GM21737 (cell line): ENCODE data around the gene ATRAID.
"Not testable (repeated sequence)": the region's sequence is repeated elsewhere in the genome, so short reads cannot be mapped to it uniquely, and the experiment has no call there.

Experiments
- ATAC-seq: cut with Tn5 transposase; IDR thresholded peaks from one replicate; pipeline ENCODE4 v1.9.1; 2021; ENCODE audit warnings: mild to moderate bottlenecking, moderate library complexity; ENCODE audit not compliant: unreplicated experiment

ATRAID gene, protein sequence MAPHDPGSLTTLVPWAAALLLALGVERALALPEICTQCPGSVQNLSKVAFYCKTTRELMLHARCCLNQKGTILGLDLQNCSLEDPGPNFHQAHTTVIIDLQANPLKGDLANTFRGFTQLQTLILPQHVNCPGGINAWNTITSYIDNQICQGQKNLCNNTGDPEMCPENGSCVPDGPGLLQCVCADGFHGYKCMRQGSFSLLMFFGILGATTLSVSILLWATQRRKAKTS

DNA sequence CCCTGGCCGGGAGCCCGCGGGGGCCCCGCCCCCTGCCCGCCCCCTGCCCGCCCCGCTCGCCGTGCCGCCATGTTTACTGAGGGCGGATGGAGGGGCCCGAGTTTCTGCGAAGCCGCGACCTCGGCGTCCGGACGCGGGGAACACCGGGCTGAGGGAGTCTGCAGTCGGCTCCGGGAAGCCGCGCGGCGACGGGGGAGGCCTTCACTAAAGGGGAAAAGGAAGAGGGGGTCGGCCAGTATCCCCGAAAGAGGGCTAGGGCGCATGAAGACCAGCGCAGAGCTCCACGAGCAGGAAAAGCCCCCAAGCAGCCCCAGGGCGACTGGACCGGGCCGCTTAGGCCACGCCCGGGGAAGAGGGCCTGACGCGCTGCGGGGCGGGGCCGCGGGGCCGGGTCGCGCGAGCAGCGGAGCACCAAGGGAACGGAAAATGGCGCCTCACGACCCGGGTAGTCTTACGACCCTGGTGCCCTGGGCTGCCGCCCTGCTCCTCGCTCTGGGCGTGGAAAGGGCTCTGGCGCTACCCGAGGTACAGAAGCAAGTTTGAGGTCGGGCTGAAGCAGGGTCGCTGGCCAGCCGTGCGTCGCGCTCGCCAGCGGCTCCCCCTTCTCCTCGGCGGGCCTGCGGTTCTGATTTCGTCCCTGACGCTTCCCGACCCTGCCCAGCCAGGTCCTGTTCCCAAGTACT lies at the start of gene ATRAID, which contains the start of gene SLC5A6:
Gene ATRAID, plus strand, starts transcription at position 99 of the 683 bp plus-strand sequence. Its CDS starts 328 bp downstream, at position 427.
Gene SLC5A6, minus strand, starts transcription at position 326 of the 683 bp plus-strand sequence. CDS start 4,618 bp downstream, outside the sequence.
- peak; percentile 80 for ATAC-seq

DNA sequence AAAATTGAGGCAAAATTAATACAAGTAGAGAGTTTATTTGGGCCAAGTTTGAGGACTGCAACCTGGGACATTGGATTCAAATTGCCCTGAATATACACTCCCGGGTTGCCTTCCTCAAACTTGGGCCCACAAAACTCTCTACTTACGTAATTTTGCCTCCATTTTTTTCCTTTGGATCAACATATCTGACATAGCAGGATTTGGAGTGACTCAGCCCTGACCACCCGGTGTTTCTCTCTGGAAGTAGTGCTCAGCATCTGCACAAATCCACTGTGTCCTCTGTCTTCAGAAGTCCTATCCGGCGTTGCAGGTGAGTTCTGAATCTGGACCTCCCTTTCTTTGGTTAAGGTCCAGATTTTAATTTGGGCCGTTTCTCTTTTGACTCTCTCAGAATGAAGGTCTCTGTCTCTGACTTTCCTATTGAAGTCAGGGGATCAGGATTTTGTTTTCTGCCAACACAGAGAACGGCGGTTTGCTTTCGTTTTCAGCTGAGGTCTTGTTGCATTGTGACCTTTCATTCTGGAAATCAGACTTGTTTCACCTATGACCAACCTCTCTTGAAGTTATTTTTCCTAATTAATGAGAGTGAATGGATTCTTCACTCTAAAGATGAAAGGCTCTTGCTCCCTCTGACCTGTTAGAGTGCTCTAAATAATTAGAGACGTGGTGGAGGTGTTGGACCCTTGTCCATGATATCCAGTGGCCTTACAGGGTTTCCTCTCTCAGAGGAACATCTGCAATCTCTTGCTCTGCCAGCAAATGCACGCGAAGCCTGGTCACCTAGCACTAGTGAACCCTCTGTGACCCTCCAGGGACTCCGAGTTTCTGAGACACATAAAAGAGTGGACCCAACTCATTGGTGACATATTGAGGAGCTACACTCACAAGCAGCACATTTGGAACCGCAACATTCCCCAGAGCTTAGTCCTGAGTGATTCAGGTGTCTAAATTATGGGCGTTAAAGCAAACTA lies 49.4 kb upstream of the ATRAID start:
- ATAC-seq = no peak

DNA sequence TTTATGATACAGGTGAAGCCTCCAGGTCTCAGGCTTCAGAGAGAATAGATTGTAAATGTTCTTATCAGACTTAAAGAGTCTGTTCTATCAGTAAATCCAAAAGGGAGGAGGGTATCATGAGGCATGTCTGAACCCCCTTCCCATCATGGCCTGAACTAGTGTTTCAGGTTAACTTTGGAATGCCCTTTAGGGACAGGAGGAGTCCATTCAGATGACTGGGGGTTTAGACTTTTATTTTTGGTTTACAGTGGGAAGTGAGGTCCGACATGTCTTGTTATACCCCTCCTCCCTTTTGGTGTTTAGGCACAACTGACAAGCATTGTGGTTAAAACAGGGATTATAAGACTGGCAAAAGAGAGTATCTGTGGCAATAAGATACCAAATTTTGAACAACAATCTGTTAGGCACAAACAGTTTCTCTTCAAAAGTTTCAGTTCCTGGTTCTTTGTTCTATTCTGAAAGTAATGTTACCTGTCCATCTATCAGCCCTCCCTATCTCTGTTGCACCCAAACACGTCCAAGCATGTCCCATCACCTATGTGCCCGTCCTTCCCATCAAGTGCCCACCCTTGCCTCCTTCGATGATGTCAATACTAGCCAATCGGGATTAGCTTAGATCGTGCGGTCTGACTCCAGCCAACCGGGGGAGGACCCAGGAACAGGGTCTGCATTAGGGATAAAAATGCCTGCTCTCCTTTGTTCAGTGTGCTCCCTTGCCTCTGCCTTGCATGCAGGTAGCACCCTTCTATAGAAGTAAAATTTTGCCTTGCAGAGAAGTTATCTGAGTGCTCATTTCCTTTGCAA lies 46.7 kb upstream of the ATRAID start:
- ATAC-seq = no peak

DNA sequence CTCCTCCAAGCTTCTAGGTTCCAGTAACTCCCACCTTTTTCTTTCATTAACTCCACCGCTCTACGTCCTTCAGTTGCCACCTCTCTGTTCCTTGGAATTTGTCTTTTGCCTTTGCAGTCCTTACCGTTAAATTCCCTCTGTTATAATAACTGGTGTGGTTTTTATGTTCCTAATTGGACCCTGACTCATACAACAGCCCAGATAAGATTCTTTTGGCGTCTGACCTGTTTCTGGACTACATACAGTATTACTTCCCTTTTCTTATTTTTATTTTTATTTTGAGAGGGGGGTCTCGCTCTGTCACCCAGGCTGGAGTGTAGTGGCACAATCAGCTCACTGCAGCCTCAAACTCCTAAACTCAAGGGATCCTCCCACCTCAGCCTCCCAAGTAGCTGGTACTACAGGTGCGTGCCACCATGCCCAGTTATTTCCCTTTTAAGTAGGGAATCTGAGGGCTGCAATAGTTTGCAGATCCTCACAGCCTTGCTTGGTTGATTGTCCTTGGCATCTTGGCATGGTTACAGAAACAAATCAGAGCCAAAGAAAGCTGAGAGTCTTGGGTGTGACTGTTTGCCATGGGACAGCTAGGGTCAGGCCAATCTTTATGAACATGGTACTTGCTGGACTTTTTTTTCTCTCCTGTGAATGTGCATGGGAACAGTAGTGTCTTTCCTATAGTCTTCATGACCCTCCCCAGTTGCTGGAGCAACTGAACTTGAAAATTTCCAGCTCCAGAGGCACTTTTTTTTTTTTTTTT lies 41.1 kb upstream of the ATRAID start:
- no peak for ATAC-seq

DNA sequence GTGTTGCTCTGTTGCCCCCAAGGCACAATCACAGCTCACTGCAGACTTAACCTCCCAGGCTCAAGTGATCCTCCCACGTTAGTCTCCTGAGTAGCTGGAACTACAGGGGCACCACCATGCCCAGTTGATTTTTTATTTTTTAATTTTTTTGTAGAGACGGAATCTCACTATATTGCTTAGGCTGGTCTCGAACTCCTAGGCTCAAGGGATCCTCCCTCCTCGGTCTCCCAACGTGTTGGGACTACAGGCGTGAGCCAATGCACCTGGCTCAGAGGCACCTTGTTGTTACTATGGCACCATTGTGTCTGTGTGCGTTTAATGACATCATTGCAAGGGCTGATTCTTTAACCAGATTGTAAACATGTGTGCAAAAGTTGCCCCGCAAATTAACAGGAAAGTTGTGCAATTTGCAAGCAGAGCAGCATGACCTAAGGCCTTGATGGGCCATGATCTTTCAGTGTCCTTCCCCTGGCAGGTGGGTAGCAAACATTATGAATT lies 40.4 kb upstream of the ATRAID start:
- no peak for ATAC-seq

DNA sequence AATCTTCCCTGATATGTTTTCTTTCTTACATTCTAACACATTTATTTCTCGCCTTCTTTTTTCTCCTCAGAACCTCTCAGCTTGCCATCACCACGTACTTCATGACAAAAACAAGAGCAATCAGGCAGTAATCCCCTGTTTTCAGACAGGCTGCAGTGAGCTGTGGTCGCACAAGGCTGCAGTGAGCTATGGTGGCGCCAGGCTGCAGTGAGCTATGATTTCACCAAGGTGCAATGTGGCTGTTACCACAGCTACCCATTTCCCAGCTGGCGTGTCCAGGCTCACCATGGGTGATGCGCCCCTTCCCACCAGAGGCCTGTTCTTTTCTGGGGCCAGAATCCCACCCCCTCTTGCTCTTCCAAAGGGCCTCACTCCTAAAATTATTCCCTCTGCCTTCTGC lies 37.2 kb upstream of the ATRAID start:
- no peak for ATAC-seq

DNA sequence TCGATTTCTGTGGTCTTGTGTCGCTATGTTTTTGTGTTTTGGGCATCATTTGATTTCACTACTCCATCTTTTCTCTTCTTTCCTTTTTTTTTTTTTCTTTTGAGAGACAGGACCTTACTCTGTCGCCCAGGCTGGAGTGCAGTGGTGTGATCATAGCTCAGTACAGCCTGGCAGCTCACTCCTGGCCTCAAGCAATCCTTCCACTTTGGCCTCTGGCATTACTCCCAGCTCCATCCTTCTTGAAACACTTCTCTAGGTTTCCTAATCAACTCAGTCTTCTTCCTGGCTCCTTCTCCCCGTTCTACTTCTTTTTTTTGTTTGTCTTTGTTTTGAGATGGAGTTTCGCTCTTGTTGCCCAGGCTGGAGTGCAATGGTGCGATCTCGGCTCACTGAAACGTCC lies 36.5 kb upstream of the ATRAID start:
- ATAC-seq = no peak

DNA sequence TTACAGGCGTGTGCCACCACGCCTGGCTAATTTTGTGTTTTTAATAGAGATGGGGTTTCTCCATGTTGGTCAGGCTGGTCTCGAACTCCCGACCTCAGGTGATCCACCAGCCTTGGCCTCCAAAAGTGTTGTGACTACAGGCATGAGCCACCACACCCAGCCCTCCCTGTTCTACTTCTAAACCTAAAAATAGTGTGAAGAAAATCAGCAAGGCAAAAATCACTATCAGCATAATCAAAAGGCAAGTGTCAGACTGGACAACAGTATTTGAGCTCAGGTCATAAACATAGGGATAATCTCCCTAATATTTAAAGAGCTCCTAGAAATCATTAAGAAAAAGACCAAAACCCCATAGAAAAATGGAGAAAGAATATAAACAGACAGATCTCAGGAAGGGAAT lies 36.1 kb upstream of the ATRAID start:
- ATAC-seq = not testable (repeated sequence)

DNA sequence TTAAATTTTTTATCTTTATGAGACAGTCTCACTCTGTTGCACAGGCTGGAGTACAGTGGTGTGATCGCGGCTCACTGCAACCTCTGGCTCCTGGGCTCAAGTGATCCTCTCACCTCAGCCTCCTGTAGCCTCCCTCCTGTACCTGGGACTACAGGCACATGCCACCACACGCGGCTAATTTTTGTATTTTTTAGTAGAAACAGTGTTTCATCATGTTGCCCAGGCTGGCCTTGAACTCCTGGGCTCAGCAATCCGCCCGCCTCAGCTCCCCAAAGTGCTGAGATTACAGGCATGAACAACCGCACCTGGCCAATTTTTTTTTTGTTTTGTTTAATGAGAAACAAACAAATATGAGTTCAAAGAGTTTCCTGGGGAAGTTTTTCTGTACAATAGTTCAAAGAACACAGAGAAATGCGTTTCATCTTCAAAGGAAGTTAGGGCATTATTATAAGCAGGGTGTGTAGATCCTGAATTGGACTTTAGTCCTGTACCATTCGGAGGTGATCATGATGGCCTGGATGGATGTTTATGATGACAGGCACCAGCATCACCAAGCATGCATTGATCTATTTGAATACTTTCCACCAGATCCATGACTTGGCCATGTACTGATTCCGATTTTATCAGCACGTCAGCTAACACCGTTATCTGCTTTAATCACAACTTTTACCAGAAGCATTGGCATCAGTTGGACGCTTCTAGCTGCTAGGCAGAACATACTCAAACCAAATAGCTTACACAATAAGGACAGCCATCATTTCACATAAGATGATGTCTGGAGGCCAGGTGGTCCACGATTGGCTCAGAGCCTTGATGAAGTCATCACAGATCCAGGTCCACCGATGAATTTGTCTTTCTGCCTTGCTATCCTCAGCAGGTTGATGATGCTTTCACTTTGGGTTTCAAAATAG lies 34.1 kb upstream of the ATRAID start:
- ATAC-seq = no peak

DNA sequence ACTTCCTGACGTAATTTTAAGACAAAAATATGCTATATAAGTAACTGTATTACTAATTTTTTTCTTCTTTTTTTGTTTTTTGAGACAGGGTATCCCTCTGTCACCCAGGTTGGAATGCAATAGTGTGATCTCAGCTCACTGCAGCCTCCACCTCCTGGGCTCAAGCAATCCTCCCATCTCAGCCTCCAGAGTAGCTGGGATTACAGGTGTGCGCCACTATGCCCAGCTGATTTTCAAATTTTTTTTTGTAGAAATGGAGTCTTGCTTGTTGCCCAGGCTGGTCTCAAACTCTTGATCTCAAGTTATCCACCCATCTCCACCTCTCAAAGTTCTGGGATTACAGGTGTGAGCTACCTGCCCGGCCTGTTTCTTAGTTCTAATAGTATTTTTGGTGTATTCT lies 33.4 kb upstream of the ATRAID start:
- no peak for ATAC-seq

DNA sequence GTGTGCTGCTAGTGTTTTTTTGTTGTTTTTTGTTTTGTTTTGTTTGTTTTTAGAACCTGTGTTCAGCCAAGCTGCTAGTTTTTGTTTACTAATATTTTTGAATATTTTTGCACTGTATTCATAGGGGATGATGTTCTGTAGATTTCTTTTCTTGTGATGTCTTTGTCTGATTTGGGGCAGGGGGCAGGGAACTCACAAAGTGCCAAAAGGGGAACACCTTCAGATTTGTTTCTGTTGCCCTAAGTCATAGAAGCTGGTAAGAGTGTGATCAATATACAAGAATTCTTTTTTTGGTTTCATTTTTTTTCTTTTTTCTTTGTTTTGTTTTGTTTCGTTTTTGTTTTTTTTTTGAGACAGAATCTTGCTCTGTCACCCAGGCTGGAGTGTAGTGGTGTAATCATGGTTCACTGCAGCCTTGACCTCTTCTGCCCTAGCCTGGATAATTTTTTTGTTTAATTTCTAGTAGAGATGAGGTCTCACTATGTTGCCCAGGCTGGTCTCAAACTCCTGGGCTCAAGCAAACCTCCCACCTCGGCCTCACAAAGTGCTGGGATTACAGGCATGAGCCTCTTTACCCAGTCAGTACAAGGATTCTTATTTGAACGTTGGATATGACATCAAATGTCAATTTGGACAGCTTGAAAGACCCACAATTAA lies 32.4 kb upstream of the ATRAID start:
- no peak for ATAC-seq

DNA sequence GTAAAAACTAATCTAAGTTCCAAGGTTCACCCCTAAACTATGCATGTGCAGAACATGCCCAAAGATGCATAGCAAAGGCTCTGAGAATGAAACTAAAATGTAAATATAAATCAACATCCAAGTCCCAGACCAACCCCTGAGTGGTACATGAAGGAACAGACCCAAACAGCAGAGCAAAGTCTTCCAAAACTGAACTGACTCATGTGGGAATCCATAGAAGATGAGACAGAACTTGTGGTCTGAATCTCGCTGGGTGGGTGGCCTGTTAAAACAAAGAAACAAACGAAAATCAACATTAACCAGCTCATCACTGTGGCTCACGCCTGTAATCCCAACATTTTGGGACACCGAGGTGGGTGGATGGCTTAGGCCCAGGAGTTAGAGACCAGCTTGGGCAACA lies 29.5 kb upstream of the ATRAID start:
- no peak for ATAC-seq

DNA sequence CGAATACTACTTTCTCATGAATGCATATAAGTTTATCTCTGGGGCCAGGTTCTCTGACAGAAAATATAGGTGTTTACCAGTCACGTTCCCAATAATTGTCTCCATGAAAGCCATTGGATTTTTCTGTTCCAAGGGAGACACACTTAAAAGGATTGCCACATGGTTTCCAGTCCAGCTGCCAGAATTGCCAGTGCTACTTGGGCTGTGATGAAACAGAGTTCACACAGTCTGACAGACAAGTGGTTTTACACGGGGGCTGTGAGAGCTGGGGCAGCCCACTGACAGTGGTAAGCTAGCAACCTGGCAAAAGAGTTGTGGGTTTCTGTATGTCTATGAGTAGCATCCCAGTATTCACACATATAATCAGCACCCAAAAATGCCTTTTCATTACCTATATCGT lies 27.7 kb upstream of the ATRAID start:
- ATAC-seq = no peak

DNA sequence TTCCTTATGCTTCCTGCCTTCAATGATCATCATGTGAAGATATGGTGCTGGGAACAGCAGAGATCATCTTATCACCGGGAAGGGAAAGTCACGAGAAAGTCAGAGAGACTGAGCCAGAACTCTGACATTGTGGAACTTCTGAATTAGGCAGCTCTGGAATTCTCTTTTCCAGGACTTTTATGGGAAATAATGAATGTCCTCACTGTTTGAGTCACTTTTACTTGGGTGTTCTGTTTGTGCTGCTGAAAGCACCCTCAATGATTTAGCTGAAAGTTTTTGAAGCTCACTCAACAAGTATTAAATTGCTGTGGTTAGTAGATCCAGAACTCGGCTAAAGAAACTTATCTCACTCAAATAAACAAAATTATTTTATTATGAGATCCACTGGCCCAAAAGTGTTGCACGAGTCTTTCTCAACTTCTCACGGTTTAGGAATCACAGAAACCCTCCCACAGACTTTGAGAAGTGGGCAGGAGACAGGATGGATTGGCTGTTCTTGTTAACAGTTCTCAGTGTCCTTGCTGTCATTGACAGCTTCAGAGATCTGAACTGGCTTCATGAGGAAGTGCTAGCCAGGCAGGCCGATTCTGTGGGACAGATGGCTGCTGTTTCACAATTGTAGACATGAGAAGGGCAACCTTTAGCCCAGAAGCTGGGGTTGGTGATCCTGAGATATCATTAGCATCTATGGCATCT lies 26.4 kb upstream of the ATRAID start:
- ATAC-seq = no peak

DNA sequence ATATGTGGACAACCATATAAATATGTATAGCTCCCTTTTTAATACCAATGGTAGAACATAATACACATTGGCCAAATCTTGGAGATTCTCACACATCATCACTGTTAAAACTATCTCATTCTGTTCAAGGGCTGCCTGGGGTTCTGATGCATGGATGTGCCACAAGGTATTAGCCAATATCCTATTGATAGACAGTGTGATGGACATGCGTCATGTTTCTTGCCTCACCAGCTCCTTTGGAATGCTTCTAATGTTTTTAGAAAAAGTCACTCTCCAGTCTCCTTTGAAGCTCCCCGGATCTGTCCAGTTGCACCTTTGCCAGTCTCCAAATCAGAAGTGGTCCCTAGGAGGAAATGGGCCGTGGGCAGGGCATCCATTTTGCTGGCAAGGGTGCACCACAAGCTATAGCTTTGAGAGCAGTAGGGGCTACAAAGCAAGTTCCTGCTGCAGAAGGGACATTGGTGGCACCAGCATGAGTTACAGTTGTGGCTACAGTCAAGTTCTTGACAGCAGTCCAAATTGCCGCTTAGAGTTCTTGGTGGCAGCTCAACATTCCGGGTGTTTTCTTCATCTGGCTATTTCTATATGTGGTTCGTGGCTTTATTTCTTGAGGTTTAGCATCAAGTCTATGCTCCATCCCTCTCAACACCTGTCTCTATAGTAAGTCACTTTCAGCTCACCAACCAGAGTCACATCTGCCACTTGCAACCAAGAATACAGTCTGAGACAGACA lies 25.1 kb upstream of the ATRAID start:
- ATAC-seq = no peak

DNA sequence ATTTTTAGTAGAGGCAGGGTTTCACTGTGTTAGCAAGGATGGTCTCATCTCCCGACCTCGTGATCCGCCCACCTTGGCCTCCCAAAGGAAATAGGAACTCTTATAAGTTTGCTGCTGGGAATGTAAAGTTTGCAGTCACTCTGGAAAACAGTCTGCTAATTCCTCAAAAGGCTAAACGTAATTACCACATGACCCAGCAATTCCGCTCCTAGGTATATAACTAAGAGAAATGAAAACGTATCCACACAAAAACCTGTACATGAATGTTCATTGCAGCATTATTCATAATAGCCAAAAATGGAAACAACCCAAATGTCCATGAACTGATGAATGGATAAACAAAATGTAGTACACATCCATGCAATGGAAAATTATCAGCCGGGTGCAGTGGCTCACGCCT lies 21.9 kb upstream of the ATRAID start:
- no peak for ATAC-seq
